GM06990 (cell line): Measurements from ENCODE around the gene NR3C1.

Experiments used
- DNase-seq: peaks from one replicate; pipeline ENCODE4 v3.0.0-alpha.2; 2011; ENCODE audit not compliant: insufficient read length; ENCODE audit errors: extremely low read depth
- H3K27me3 ChIP-seq: replicated peaks from 2 replicates; pipeline ENCODE4 v1.6.0; 2011; ENCODE audit warnings: low read length; ENCODE audit not compliant: control insufficient read depth, insufficient read depth
- H3K36me3 ChIP-seq: 2 replicates; pipeline ENCODE4 v1.5.1; 2011; ENCODE audit warnings: low read length; ENCODE audit not compliant: control insufficient read depth, insufficient read depth
- H3K4me3 ChIP-seq: replicated peaks from 2 replicates; pipeline ENCODE4 v1.5.1; 2011; ENCODE audit warnings: low read depth, mild to moderate bottlenecking, control low read depth, low read length
- TF ChIP-seq, protein P1 (sequence below): IDR thresholded peaks from 2 replicates; pipeline ENCODE4 v1.5.1; 2011; ENCODE audit warnings: low read length, control low read depth, mild to moderate bottlenecking, inconsistent platforms; ENCODE audit not compliant: insufficient read depth, poor library complexity, severe bottlenecking

Gene NR3C1

GRCh38 chr5:143347698-143348344 lies 55.7 kb downstream of the NR3C1 start:
- Histone ChIP-seq H3K27me3 (no peaks in the 10 kb centered on the region), H3K4me3 (no peak overlapping the region), H3K36me3 (peaks cover 7% of the 10 kb centered on the region)
- DNase-seq, result no peak
- TF ChIP-seq, protein P1, sequence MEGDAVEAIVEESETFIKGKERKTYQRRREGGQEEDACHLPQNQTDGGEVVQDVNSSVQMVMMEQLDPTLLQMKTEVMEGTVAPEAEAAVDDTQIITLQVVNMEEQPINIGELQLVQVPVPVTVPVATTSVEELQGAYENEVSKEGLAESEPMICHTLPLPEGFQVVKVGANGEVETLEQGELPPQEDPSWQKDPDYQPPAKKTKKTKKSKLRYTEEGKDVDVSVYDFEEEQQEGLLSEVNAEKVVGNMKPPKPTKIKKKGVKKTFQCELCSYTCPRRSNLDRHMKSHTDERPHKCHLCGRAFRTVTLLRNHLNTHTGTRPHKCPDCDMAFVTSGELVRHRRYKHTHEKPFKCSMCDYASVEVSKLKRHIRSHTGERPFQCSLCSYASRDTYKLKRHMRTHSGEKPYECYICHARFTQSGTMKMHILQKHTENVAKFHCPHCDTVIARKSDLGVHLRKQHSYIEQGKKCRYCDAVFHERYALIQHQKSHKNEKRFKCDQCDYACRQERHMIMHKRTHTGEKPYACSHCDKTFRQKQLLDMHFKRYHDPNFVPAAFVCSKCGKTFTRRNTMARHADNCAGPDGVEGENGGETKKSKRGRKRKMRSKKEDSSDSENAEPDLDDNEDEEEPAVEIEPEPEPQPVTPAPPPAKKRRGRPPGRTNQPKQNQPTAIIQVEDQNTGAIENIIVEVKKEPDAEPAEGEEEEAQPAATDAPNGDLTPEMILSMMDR, result no peak

- Histone ChIP-seq H3K36me3 (peaks cover 7% of the 10 kb centered on the region), H3K4me3 (no peak overlapping the region), H3K27me3 (no peaks in the 10 kb centered on the region)
- TF ChIP-seq, protein P1, result no peak
- DNase-seq, result no peak
These were observed 56.4 kb downstream of the NR3C1 start for GRCh38 chr5:143347046-143347445.

GRCh38 chr5:143345671-143346440 lies 57.6 kb downstream of the NR3C1 start:
- peaks cover 6% of the 10 kb centered on the region for H3K36me3 ChIP-seq
- no peak for DNase-seq
- H3K4me3 ChIP-seq, result no peak overlapping the region
- no peaks in the 10 kb centered on the region for H3K27me3 ChIP-seq
- TF ChIP-seq, protein P1, result no peak

DNA sequence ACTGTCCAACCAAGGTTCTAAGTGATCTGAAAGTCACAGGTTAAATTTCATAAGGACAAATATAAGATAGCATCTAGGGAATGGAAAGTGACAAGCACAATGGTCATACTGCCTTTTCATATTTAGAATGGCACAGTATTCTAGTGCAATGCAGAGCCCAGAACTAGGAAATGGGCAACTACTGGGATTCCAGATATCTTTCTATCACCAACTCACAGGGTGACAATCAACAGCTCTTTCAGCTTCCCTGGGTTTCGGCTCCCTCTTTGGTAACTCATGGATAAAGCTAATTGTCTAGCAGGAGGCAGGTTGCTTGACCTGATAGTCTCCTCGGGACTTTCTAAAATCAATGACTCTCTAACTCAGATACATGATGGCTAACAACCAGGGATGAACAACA lies 60.4 kb downstream of the NR3C1 start:
- Histone ChIP-seq H3K36me3 (peaks cover 6% of the 10 kb centered on the region), H3K4me3 (no peak overlapping the region), H3K27me3 (no peaks in the 10 kb centered on the region)
- no peak for DNase-seq
- TF ChIP-seq, protein P1, result no peak

GRCh38 chr5:143342607-143343006 lies 60.9 kb downstream of the NR3C1 start:
- no peak for DNase-seq
- Histone ChIP-seq H3K4me3 (no peak overlapping the region), H3K27me3 (no peaks in the 10 kb centered on the region), H3K36me3 (peaks cover 6% of the 10 kb centered on the region)
- TF ChIP-seq, protein P1, result no peak
